ENCODE measurements around the gene BACH2.

DNA sequence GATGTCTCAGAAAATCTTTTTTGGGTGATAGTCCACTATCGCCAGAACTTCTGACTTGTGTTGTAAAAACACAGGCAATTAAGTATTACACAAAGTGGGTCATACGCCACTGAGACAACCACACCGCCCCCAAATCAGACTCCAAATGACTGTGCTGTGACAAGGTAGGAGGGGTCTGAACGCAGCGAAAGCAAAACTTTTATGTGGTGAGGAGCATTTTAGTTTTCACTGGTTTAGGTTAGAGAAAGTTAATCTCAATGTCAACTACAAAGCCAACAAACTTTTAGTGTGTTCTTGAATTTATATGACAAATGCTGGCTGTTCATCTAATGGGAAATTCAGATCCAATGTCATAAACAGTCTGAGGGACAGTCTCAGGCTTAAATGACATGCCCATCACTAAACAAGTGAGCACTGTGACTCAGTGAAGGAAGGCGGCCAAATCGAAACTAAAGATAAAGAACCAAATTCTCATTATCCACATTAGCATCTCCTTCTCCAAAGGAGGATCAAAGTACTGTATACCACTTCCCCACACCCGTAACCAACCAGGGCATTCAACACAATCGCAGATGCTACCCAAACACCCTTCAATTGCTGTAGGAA is 215.7 kb downstream of the BACH2 start:
- TF ChIP-seq EZH2 (IDR thresholded peaks at IDR 0.05; ENCODE audit: insufficient read depth, poor library complexity, severe bottlenecking) (no peak), EZH2phosphoT487 (IDR thresholded peaks at IDR 0.05; ENCODE audit: insufficient read depth, low read depth) (no peak)

Data from GM23248 (cell line).